HG03060 (cell line): ENCODE measurements around the gene WASHC4.

Experiments
- ATAC-seq: cut with Tn5 transposase; IDR thresholded peaks from one replicate; pipeline ENCODE4 v1.9.1; 2021; ENCODE audit warnings: low read depth, moderate number of reproducible peaks; ENCODE audit not compliant: unreplicated experiment

Gene WASHC4

GRCh38 chr12:105202202-105202601, 94.7 kb downstream of the WASHC4 start:
- no peak for ATAC-seq

GRCh38 chr12:105204127-105204526, 96.6 kb downstream of the WASHC4 start:
- no peak for ATAC-seq

- ATAC-seq, result no peak
Observed at GRCh38 chr12:105204916-105205315, 97.4 kb downstream of the WASHC4 start.

GRCh38 chr12:105205322-105206048, 98.0 kb downstream of the WASHC4 start:
- ATAC-seq, result no peak

GRCh38 chr12:105206686-105207374, 99.3 kb downstream of the WASHC4 start:
- no peak for ATAC-seq

- ATAC-seq, result no peak
Observed at GRCh38 chr12:105209091-105209490, 101.6 kb downstream of the WASHC4 start.

- no peak for ATAC-seq
Observed at GRCh38 chr12:105212438-105212837, 104.9 kb downstream of the WASHC4 start.

GRCh38 chr12:105214148-105214547, 106.6 kb downstream of the WASHC4 start:
- ATAC-seq, result no peak

- ATAC-seq, result no peak
Observed at GRCh38 chr12:105214670-105215375, 107.3 kb downstream of the WASHC4 start.

- ATAC-seq, result no peak
Observed at GRCh38 chr12:105218434-105218833, 110.9 kb downstream of the WASHC4 start.
